Measurements from ENCODE around the gene NME1. TPM values are rescaled to one million over a fixed set of nuclear protein-coding genes. Genes with fewer than 3 reads are reported as not detected.

Gene NME1
- total RNA-seq, 1 experiment from 2014 or later: 592 TPM

GRCh38 chr17:51180486-51180885, 27.1 kb downstream of the NME1 start:
- no peaks in the 10 kb centered on the region for H3K9me2 ChIP-seq (replicated peaks; ENCODE audit: low read length)
- intact Hi-C loops (cut with micrococcal nuclease): no loop called here
- H3K4me1 ChIP-seq (ENCODE audit: insufficient read depth, low read length): no peaks in the 10 kb centered on the region
- H2AFZ ChIP-seq (ENCODE audit: low read length): no peak overlapping the region
- H3K4me3 ChIP-seq (ENCODE audit: low read length): no peak overlapping the region
- TF ChIP-seq, protein P1, sequence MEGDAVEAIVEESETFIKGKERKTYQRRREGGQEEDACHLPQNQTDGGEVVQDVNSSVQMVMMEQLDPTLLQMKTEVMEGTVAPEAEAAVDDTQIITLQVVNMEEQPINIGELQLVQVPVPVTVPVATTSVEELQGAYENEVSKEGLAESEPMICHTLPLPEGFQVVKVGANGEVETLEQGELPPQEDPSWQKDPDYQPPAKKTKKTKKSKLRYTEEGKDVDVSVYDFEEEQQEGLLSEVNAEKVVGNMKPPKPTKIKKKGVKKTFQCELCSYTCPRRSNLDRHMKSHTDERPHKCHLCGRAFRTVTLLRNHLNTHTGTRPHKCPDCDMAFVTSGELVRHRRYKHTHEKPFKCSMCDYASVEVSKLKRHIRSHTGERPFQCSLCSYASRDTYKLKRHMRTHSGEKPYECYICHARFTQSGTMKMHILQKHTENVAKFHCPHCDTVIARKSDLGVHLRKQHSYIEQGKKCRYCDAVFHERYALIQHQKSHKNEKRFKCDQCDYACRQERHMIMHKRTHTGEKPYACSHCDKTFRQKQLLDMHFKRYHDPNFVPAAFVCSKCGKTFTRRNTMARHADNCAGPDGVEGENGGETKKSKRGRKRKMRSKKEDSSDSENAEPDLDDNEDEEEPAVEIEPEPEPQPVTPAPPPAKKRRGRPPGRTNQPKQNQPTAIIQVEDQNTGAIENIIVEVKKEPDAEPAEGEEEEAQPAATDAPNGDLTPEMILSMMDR (conservative IDR thresholded peaks at IDR 0.05; ENCODE audit: low read depth, low read length): no peak
- TF ChIP-seq EZH2phosphoT487 (IDR thresholded peaks at IDR 0.05; ENCODE audit: borderline replicate concordance, low read length) (no peak), EZH2 (IDR thresholded peaks at IDR 0.05; ENCODE audit: low read length, unreplicated experiment) (no peak)
- H3K27me3 ChIP-seq (ENCODE audit: low read length): no peaks in the 10 kb centered on the region
- no peaks in the 10 kb centered on the region for H3K9me3 ChIP-seq (ENCODE audit: low read length)
- no peak overlapping the region for H3K4me2 ChIP-seq (ENCODE audit: low read length)
- no peaks in the 10 kb centered on the region for H3K79me2 ChIP-seq (ENCODE audit: low read length)
- DNase-seq (no peak), ATAC-seq (no peak)
- ChIA-PET POLR2A (ENCODE audit: unreplicated experiment) (no interaction called here), CTCF (interaction anchor here (0.6 kb wide), 2 partner anchors 146 to 163 kb away, joined by 3 to 4 read pairs; no protein-coding TSS in a partner anchor)
- H3K36me3 ChIP-seq (ENCODE audit: low read depth, low read length): peaks cover 23% of the 10 kb centered on the region; the same call in 1 of the 2 replicates
- no peaks in the 10 kb centered on the region for H4K20me1 ChIP-seq (ENCODE audit: low read length)
- H3K27ac ChIP-seq (ENCODE audit: low read length): no peak overlapping the region
- H3F3A ChIP-seq (ENCODE audit: low read length, unreplicated experiment): peaks cover 4% of the 10 kb centered on the region
- H3K9ac ChIP-seq (ENCODE audit: low read length): no peak overlapping the region
- no TSS peak for BruUV-seq (replicated peaks)

DNA sequence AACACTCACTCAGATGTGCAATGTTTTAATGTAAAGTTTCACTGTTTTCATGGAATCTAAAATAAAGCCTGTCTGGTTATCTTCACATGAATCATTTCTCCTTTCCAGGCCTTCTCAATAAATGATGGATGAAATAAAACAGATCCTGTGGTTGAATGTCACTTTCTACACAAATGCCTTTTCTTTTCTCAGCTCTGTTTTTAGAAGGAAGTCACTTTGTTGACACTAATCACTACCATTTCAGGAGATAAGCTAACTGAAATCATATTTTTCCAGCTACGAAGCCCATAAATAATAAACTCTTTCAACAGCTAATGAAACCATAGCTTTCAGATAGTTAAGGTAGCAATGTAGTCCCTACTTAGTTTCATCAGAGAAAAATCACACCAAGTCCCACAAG, 30.8 kb downstream of the NME1 start:
- no peak for TF ChIP-seq EZH2 (IDR thresholded peaks at IDR 0.05; ENCODE audit: low read length, unreplicated experiment)
- Histone ChIP-seq H3F3A (ENCODE audit: low read length, unreplicated experiment) (peaks cover 4% of the 10 kb centered on the region), H3K27ac (ENCODE audit: low read length) (no peak overlapping the region), H3K4me3 (ENCODE audit: low read length) (no peak overlapping the region), H3K4me2 (ENCODE audit: low read length) (no peak overlapping the region), H3K9me3 (ENCODE audit: low read length) (no peaks in the 10 kb centered on the region), H3K4me1 (ENCODE audit: insufficient read depth, low read length) (no peaks in the 10 kb centered on the region), H2AFZ (ENCODE audit: low read length) (no peak overlapping the region), H3K36me3 (ENCODE audit: low read depth, low read length) (peaks cover 22% of the 10 kb centered on the region; the same call in 1 of the 2 replicates), H3K9me2 (replicated peaks; ENCODE audit: low read length) (no peaks in the 10 kb centered on the region), H3K27me3 (ENCODE audit: low read length) (no peaks in the 10 kb centered on the region), H4K20me1 (ENCODE audit: low read length) (no peaks in the 10 kb centered on the region), H3K79me2 (ENCODE audit: low read length) (no peaks in the 10 kb centered on the region), H3K9ac (ENCODE audit: low read length) (no peak overlapping the region)
- ATAC-seq: no peak
- no peak for DNase-seq
- no TSS peak for BruUV-seq (replicated peaks)
- ChIA-PET CTCF (no interaction called here), POLR2A (ENCODE audit: unreplicated experiment) (no interaction called here)
- intact Hi-C loops (cut with micrococcal nuclease): no loop called here

DNA sequence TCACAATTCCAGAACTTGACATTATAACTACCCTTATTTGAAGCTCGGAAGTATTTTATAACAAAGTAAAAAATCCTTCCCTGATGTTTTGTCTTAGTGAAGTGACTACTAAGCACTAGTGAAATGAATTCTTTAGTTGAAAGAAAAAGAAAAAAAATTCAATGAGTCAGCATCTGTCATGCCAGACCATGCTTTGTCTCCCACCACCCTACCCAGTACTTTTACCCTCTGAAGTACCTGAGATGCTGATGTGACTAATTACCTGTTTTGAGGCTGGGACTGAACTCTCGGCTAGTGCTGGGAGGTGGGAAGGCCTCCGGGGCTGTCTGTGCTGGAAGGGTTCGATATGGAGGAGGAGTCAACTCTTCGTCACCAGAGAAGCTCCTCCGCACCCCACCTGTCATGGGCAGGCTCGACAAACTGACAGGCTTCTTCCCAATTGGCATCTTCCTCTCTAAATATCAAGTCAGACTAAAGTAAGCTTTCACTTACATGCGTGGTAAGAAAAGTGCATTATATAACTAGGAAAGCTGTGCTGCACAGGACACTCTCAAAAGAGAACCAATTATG, 32.5 kb downstream of the NME1 start:
- H3K4me1 ChIP-seq (ENCODE audit: insufficient read depth, low read length): no peaks in the 10 kb centered on the region
- H3K9me3 ChIP-seq (ENCODE audit: low read length): no peaks in the 10 kb centered on the region
- ChIA-PET CTCF (no interaction called here), POLR2A (ENCODE audit: unreplicated experiment) (interaction anchor here (0.6 kb wide), 1 partner anchor 94 kb away, joined by 6 read pairs; no protein-coding TSS in a partner anchor)
- TF ChIP-seq EZH2 (IDR thresholded peaks at IDR 0.05; ENCODE audit: low read length, unreplicated experiment) (no peak), EZH2phosphoT487 (IDR thresholded peaks at IDR 0.05; ENCODE audit: borderline replicate concordance, low read length) (no peak)
- TF ChIP-seq, protein P1 (conservative IDR thresholded peaks at IDR 0.05; ENCODE audit: low read depth, low read length): no peak
- no peaks in the 10 kb centered on the region for H3K27me3 ChIP-seq (ENCODE audit: low read length)
- H3K27ac ChIP-seq (ENCODE audit: low read length): no peak overlapping the region
- H3F3A ChIP-seq (ENCODE audit: low read length, unreplicated experiment): no peaks in the 10 kb centered on the region
- H3K4me2 ChIP-seq (ENCODE audit: low read length): no peak overlapping the region
- H3K9ac ChIP-seq (ENCODE audit: low read length): no peak overlapping the region
- no peak for DNase-seq
- no peaks in the 10 kb centered on the region for H3K9me2 ChIP-seq (replicated peaks; ENCODE audit: low read length)
- intact Hi-C loops (cut with micrococcal nuclease): no loop called here
- no peaks in the 10 kb centered on the region for H4K20me1 ChIP-seq (ENCODE audit: low read length)
- no peak; the same call in 1 of the 2 replicates for ATAC-seq
- H3K79me2 ChIP-seq (ENCODE audit: low read length): no peaks in the 10 kb centered on the region
- H2AFZ ChIP-seq (ENCODE audit: low read length): no peak overlapping the region
- no peak overlapping the region for H3K4me3 ChIP-seq (ENCODE audit: low read length)
- BruUV-seq (replicated peaks): no TSS peak
- peaks cover 25% of the 10 kb centered on the region; the same call in 1 of the 2 replicates for H3K36me3 ChIP-seq (ENCODE audit: low read depth, low read length)
